Ovary (tissue), 9 donors: ENCODE data around the gene COL23A1. TPM values are rescaled to one million over a fixed set of nuclear protein-coding genes. Genes with fewer than 3 reads are reported as not detected.

Source experiments
- DNase-seq, 5 donors: peaks; one replicate each; pipeline ENCODE4 v3.0.0-alpha.2; 2019 to 2020
- H3K27ac ChIP-seq, 2 donors: fragments of 200-600 bp; one replicate each; pipeline versions ENCODE4 v1.5.1 to v1.8.0; 2019 to 2022
- H3K27me3 ChIP-seq: fragments of 200-600 bp; one replicate; pipeline ENCODE4 v1.8.0; 2022
- H3K36me3 ChIP-seq: fragments of 200-600 bp; sonication (generic); one replicate; pipeline ENCODE4 v1.5.1; 2019
- H3K4me1 ChIP-seq: one replicate; pipeline ENCODE4 v1.8.1; 2013; ENCODE audit warnings: mild to moderate bottlenecking, moderate library complexity; ENCODE audit not compliant: insufficient read depth
- H3K4me3 ChIP-seq: fragments of 200-600 bp; sonication (generic); one replicate; pipeline ENCODE4 v1.5.1; 2017
- H3K9me3 ChIP-seq, 2 donors: fragments of 200-600 bp in 1 of 2; sonication (generic) in 1 of 2; one replicate each; pipeline versions ENCODE4 v1.5.1 to v1.8.1; 2013 to 2019; ENCODE audit warnings: mild to moderate bottlenecking in 1 of 2, moderate library complexity in 1 of 2
- CTCF ChIP-seq, 3 donors: fragments of 450-650 bp in 2 of 3; fragments of 200-600 bp in 1 of 3; IDR thresholded peaks; one replicate each; pipeline versions ENCODE4 v1.5.1 to v1.8.0; 2016 to 2022; ENCODE audit warnings: antibody characterized with exemption in 3 of 3, mild to moderate bottlenecking in 1 of 3
- EP300 ChIP-seq: sonication (generic); formaldehyde crosslinking; IDR thresholded peaks from one replicate; pipeline ENCODE4 v1.6.1; 2017; ENCODE audit warnings: antibody characterized with exemption
- POLR2A ChIP-seq: fragments of 450-650 bp; IDR thresholded peaks from one replicate; pipeline ENCODE4 v1.6.1; 2017; ENCODE audit warnings: antibody characterized with exemption, mild to moderate bottlenecking, moderate library complexity
- WGBS, 3 donors: extraction: QIAGEN DNeasy Blood & Tissue Kit in 1 of 3; methylation state at CpG; one replicate each; pipeline versions ENCODE4 v1.1.5 to v1.1.7; 2013 to 2017; 5-methylcytosine and 5-hydroxymethylcytosine counted together
- intact Hi-C, 4 donors: fragments of 100-400 bp; cut with DNase I; formaldehyde crosslinking; loops; one replicate each; pipeline versions ENCODE4 v1.11.0 to v1.15.1; 2022 to 2023
- polyA plus RNA-seq, 2 donors: library from polyadenylated mRNA; stranded (reverse); fragments of 200-250 nt in 1 of 2; fragments of 350-450 nt in 1 of 2; fragmentation: Illumina TruSeq in 1 of 2; extraction: RNeasy Lipid Tissue Mini Kit (QIAGEN cat#74804) in 1 of 2; gene quantifications; one replicate each; pipeline ENCODE4 v1.2.3, GENCODE V29; 2013 to 2014
- total RNA-seq, 7 donors: library from RNA; depleted of rRNA in 2 of 7; stranded (reverse); fragments of >200 nt in 2 of 7; fragmentation: NEBNext Ultra II Directional in 3 of 7; extraction: Animal tissue kit (Norgen Biotek cat#: 25700) in 3 of 7; gene quantifications; one replicate each; pipeline versions ENCODE4 v1.1.0 to v1.2.4, GENCODE V29; 2016 to 2023
- donor health status: DM: no; HTN: no; CAD: no; lungs with moderate emphysema.
- donor health status: DM: no; HTN: no; CAD: no.
- donor health status: Bipolar disorder and iron deficiency.
- donor health status: DM: yes; HTN: yes; CAD: no.
- donor health status: DM: no; HTN: no; CAD: no.
- donor health status: DM: yes; HTN: yes; CAD: no.

Gene COL23A1
- total and polyA plus RNA-seq, 9 donors = 0.13 to 0.92 (median 0.39) TPM; not detected in 1

- no peaks in the 10 kb centered on the region for H3K36me3 ChIP-seq
- no peak overlapping the region for H3K27ac ChIP-seq
- no peak for TF ChIP-seq EP300
- no peak for TF ChIP-seq POLR2A
- TF ChIP-seq CTCF (IDR thresholded peaks at IDR 0.05) = no peak
- no peak for DNase-seq
- 78 to 79% (median 78%) methylated on average over 4 of the region's 4 CpGs for WGBS, 3 donors
- H3K4me1 ChIP-seq = no peaks in the 10 kb centered on the region
- H3K9me3 ChIP-seq = no peaks in the 10 kb centered on the region
- H3K4me3 ChIP-seq = no peak overlapping the region
- H3K27me3 ChIP-seq = no peaks in the 10 kb centered on the region
- intact Hi-C loops = no loop called here
Observed at GRCh38 chr5:178271231-178271630, 319.0 kb downstream of the COL23A1 start.

GRCh38 chr5:178269499-178269898 lies 320.7 kb downstream of the COL23A1 start:
- H3K9me3 ChIP-seq = no peaks in the 10 kb centered on the region
- no peak for TF ChIP-seq EP300
- no peak for TF ChIP-seq POLR2A
- TF ChIP-seq CTCF (IDR thresholded peaks at IDR 0.05) = no peak
- H3K27me3 ChIP-seq = no peaks in the 10 kb centered on the region
- H3K36me3 ChIP-seq = no peaks in the 10 kb centered on the region
- 90 to 97% (median 94%) methylated on average over 1 of the region's 1 CpG for WGBS, 3 donors
- no peak overlapping the region for H3K27ac ChIP-seq
- no peak for DNase-seq
- H3K4me3 ChIP-seq = no peak overlapping the region
- intact Hi-C loops = no loop called here
- no peaks in the 10 kb centered on the region for H3K4me1 ChIP-seq

- intact Hi-C loops = no loop called here
- H3K27me3 ChIP-seq = no peaks in the 10 kb centered on the region
- no peak overlapping the region for H3K4me3 ChIP-seq
- H3K36me3 ChIP-seq = no peaks in the 10 kb centered on the region
- H3K4me1 ChIP-seq = no peaks in the 10 kb centered on the region
- H3K27ac ChIP-seq = no peak overlapping the region
- no peak for TF ChIP-seq EP300
- no peak for TF ChIP-seq CTCF (IDR thresholded peaks at IDR 0.05)
- TF ChIP-seq POLR2A = no peak
- no peak for DNase-seq
- 77 to 86% (median 85%) methylated on average over 10 of the region's 10 CpGs for WGBS, 3 donors
- no peaks in the 10 kb centered on the region for H3K9me3 ChIP-seq
Observed at GRCh38 chr5:178267876-178268275, 322.3 kb downstream of the COL23A1 start.

GRCh38 chr5:178267245-178267644 lies 322.9 kb downstream of the COL23A1 start:
- Histone ChIP-seq H3K9me3 (no peaks in the 10 kb centered on the region), H3K36me3 (no peaks in the 10 kb centered on the region), H3K4me1 (no peaks in the 10 kb centered on the region), H3K4me3 (no peak overlapping the region), H3K27me3 (no peaks in the 10 kb centered on the region), H3K27ac (no peak overlapping the region)
- 48 to 55% (median 53%) methylated on average over 6 of the region's 6 CpGs for WGBS, 3 donors
- DNase-seq = no peak
- intact Hi-C loops = no loop called here
- TF ChIP-seq EP300 (no peak), POLR2A (no peak), CTCF (IDR thresholded peaks at IDR 0.05) (no peak)

- Histone ChIP-seq H3K27me3 (no peaks in the 10 kb centered on the region), H3K27ac (no peak overlapping the region), H3K36me3 (no peaks in the 10 kb centered on the region), H3K4me1 (no peaks in the 10 kb centered on the region), H3K9me3 (no peaks in the 10 kb centered on the region), H3K4me3 (no peak overlapping the region)
- no peak for DNase-seq
- TF ChIP-seq CTCF (IDR thresholded peaks at IDR 0.05) (no peak), POLR2A (no peak), EP300 (no peak)
- WGBS, 3 donors = 58 to 77% (median 71%) methylated on average over 10 of the region's 10 CpGs
- intact Hi-C loops = no loop called here
Observed at GRCh38 chr5:178266581-178266980, 323.6 kb downstream of the COL23A1 start.
